NCI-H187 treated with DMSO at 0.1 percent for 48 hours (cell line): ENCODE measurements around the gene RCOR1.
"Not testable (repeated sequence)": the region's sequence is repeated elsewhere in the genome, so short reads cannot be mapped to it uniquely, and the experiment has no call there.

Experiments
- DNase-seq: peaks from one replicate; lab custom pipeline; 2025; lab: John Stamatoyannopoulos, UW

The RCOR1 gene

DNA sequence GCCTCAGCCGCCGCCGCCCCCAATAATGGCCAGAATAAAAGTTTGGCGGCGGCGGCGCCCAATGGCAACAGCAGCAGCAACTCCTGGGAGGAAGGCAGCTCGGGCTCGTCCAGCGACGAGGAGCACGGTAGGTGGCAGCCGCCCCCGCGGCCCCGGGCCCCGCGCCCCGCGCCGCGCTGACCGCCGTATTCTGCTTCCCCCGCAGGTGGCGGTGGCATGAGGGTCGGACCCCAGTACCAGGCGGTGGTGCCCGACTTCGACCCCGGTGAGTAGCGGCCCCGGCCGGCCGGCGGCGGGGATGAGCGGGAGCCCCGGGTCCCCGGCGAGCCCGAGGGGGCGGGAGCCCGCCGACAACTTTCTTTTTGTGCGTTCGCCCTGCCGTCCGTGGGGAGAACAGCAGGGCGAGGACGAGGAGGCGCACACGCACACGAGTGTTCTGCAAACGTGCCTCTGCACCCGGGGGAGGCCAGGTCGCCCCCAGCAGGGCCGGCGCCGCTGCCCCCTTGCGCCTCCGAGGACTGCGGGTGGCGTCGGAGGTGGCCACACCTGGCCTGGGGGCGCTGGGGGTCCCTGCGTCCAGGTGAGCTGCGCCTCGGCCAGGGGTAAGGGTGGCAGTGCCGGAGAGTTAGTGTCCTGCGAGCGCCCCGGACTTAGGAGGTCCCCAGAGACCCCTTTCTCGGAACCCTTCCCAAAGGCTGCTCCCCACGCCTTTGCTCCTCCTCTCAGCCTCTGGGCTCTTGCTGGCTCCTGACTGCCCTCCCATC, 794 bp downstream of the RCOR1 start:
- DNase-seq: no peak

DNA sequence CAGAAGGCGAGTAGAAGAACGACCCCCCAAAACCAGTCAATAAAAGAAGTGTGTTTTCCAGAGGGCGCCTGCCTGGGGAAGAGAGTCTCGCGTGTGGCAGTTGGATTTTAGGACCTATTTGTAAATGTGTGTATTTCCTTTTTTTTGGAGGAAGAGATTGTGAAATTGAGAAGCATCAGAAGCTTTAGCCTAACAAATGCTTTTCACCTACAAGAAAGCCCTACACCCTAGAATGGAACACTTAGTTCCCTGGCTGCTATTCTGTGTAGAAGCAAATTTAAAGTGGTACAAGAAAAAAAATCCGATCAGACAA, 1.3 kb downstream of the RCOR1 start:
- no peak for DNase-seq

GRCh38 chr14:102594514-102595175, 2.2 kb downstream of the RCOR1 start:
- peak; percentile 63 for DNase-seq

DNA sequence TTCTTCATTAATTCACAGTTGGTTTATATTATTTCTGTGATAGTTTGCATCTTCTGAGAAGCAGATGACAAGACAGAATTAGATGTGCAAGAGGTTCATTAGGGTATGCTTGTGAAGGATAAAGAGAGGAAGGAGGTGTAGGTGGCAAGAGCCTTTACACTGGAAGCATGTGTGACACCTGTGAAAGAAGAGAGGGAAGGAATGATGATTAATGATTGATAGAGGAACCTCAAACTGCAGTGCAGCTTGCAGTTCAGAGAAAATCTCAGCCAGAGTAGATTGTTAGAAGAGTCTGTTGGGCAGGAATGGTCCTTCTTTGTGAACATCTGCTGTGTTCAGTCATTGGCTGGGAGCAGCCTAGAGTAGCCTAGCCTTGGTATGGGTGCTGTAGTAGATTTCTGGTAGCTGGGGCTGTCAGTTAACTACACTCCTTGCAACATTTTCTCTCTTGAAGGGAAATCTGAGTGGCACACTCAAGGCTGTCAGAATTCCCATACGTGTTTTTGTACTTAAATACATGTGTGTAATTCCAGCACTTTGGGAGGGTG, 9.0 kb downstream of the RCOR1 start:
- no peak for DNase-seq

DNA sequence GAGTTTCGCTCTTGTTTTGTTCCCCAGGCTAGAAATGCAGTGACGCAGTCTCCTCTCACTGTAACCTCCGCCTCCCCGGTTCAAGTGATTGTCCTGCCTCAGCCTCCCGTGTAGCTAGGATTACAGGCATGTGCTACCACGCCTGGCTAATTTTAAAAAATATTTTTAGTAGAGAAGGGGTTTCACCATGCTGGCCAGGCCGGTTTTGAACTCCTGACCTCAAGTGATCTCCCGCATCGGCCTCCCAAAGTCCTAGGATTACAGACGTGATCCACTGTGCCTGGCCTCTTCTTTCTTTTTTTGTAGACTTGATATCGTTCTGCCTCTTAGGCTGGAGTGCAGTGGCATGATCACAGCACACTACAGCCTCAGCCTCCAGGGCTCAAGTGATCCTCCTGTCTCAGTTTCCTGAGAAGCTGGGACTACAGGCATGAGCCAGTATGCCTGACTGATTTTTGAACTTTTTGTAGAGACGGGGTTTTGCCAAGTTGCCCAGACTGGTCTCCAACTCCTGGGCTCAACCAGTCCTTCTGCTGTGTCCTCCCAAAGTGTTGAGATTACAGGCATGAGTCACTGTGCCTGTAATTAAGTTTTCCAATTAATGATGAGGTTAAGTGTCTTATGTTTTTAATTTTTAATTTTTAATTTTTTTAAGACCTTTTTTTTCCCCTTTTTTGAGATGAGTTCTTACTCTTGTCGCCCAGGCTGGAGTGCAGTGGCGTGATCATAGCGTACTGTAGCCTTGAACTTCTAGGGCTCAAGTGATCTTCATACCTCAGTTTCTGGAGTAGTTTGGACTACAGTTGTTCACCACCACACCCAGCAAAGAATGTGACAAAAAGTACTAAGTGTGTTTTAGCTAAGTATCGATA, 10.2 kb downstream of the RCOR1 start:
- no peak for DNase-seq

DNA sequence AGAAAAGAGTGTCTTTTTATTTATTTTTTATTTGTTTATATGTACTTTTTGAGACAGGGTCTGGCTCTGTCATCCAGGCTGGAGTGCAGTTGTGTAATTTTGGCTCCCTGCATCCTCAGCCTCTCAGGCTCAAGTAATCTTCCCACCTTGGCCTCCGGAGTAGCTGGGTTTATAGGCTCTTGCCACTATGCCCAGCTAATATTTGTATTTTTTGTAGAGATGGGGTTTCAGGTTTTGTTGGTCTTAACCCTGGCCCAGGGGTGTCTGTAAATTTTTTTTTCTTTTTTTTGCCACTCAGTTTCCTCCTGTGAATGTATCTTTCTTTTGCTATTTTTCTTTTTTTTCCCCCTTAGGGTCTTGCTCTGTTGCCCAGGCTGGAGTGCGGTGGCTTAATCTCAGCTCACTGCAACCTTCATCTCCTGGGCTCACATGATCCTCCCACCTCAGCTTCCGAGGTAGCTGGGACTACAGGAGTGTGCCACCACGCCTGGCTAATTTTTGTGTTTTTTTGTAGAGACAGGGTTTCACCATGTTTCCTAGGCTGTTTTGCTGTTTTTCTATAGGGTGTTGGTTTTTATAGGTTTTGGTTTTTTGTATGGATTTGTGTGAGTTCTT, 11.0 kb downstream of the RCOR1 start:
- DNase-seq: no peak

- DNase-seq: no peak
Observed at GRCh38 chr14:102604183-102604582, 11.7 kb downstream of the RCOR1 start.

DNA sequence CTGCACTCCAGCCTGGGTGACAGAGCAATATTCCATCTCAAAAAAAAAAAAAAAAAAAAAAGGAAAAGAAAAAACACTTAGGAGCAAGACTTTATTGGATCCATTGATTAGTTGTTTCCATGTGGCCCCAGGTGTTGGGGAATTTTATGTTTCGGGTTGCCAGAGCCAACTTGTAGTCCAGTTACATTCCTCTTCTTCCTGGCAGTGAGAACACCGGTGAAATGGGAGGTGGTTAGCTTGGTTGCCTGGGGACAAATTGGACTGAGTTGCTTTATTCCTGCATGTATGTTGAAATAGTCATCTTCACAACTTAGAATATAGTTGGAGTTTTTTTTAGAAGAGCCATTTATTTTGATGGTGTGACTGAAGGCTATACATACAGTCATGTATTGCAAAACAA, 12.6 kb downstream of the RCOR1 start:
- DNase-seq: no peak

DNA sequence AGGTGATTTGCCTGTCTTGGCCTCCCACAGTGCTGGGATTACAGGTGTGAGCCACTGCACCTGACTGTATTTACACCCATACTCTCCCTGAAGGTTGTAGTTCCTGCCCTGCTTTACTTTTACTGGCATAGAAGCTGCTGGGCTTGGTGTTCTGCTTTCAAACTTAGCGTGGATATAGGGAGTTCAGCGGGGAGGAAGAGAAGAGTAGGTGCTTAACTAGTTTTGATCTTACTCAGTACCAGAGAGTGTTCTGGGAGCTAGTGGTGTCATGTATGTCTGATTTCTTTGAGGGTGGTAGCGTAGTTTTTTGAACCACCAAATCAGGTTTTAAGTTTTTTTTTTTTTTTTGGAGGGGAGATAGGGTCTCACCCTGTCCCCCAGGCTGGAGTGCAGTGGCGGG, 13.8 kb downstream of the RCOR1 start:
- DNase-seq: no peak

GRCh38 chr14:102608064-102608446, 15.6 kb downstream of the RCOR1 start:
- no peak for DNase-seq

- DNase-seq: no peak
Observed at GRCh38 chr14:102610968-102611811, 18.7 kb downstream of the RCOR1 start.

DNA sequence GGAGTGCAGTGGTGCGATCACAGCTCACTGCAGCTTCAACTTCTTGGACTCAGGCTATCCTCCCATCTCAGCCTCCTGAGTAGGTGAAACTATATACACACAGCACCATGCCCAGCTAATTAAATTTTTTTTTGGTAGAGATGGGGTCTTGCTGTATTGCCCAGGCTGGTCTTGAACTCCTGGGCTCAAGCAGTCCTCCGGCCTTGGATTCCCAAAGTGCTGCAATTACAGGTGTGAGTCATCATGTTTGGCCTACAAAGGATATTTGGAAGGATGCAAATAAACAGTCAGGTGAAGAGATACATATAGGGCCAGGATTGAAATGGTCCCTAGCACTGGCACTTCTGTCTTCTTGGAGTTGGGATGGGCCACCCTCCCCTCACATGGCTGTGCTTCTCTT, 23.9 kb downstream of the RCOR1 start:
- DNase-seq: no peak

DNA sequence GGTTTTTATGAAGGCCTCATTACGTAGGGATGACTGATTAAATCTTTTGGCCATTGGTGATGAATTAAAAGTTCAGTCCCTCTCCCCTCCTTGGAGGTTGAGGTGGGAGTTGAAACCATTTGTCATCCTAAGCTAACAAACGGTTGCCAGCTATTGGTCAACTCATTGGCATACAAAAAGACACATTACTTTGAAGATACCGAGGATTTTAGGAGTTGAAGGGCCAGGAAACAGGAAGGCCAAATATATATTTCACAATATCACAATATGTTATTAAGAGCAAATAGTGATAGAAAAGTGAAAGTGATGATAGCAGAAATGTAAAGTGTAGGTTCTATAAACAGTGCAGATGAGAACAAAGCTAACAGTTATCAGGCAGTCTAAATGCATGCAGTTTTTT, 24.4 kb downstream of the RCOR1 start:
- no peak for DNase-seq

DNA sequence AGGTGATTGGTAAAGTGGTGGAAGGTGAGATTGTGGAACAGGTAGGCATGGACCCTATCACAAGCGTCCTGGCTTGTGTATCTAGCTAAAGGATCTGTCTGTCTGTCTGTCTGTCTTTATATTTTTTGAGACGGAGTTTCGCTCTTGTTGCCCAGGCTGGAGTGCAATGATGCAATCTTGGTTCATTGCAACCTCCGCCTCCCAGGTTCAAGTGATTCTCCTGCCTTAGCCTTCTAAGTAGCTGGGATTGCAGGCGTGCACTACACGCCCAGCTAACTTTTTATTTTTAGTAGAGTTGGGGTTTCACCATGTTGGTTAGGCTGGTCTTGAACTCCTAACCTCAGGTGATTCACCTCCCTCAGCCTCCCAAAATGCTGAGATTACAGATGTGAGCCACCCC, 26.6 kb downstream of the RCOR1 start:
- not testable (repeated sequence) for DNase-seq

GRCh38 chr14:102620413-102620812, 28.0 kb downstream of the RCOR1 start:
- no peak for DNase-seq

GRCh38 chr14:102622262-102622885, 29.9 kb downstream of the RCOR1 start:
- no peak for DNase-seq

- no peak for DNase-seq
Observed at GRCh38 chr14:102624666-102625065, 32.2 kb downstream of the RCOR1 start.

- no peak for DNase-seq
Observed at GRCh38 chr14:102625564-102626296, 33.3 kb downstream of the RCOR1 start.

DNA sequence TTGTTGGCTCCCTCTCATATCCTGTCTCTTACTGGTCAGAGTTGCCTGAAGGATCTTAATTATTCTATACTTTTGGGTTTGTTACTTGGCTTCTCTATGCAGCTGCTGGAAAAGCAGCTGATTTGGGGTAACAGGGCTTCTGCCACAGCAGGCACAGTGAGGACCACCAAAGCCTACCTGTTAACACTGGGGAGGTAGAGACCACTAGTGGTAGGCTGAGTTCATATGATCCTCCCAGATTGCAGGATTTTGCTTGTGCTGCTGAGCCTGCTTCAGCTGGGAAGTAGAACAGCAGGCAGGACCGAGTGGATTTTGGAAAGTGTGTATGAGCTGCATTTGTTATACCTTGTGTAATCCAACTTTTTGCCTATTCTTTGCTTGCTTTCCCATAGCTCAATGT, 34.1 kb downstream of the RCOR1 start:
- DNase-seq: no peak

- DNase-seq: no peak
Observed at GRCh38 chr14:102629011-102629444, 36.6 kb downstream of the RCOR1 start.
